Hepatocyte (in vitro differentiated cells): Measurements from ENCODE around the gene AK5. TPM values are rescaled to one million over a fixed set of nuclear protein-coding genes. Genes with fewer than 3 reads are reported as not detected.

Experiments
- DNase-seq: peaks from one replicate; pipeline ENCODE4 v3.0.0-alpha.2; 2016; ENCODE audit warnings: low spot score
- H2AFZ ChIP-seq: fragments of 200-600 bp; sonication (generic); 2 replicates; pipeline ENCODE4 v1.6.0; 2016; ENCODE audit warnings: antibody characterized with exemption, mild to moderate bottlenecking
- H3K27ac ChIP-seq: fragments of 200-600 bp; sonication (generic); 2 replicates; pipeline ENCODE4 v1.5.1; 2016; ENCODE audit warnings: mild to moderate bottlenecking
- H3K27me3 ChIP-seq: fragments of 200-600 bp; sonication (generic); 2 replicates; pipeline ENCODE4 v1.6.1; 2016
- H3K36me3 ChIP-seq: fragments of 200-600 bp; sonication (generic); replicated peaks from 2 replicates; pipeline ENCODE4 v1.5.1; 2016; ENCODE audit warnings: low read depth; ENCODE audit not compliant: insufficient read depth
- H3K4me1 ChIP-seq: fragments of 200-600 bp; sonication (generic); 2 replicates; pipeline ENCODE4 v1.5.1; 2016; ENCODE audit warnings: mild to moderate bottlenecking, moderate library complexity; ENCODE audit not compliant: insufficient read depth
- H3K4me2 ChIP-seq: fragments of 200-600 bp; sonication (generic); 2 replicates; pipeline ENCODE4 v1.6.0; 2016
- H3K4me3 ChIP-seq: fragments of 200-600 bp; sonication (generic); 2 replicates; pipeline ENCODE4 v1.5.1; 2016; ENCODE audit warnings: mild to moderate bottlenecking
- H3K79me2 ChIP-seq: fragments of 200-600 bp; sonication (generic); 2 replicates; pipeline ENCODE4 v1.6.0; 2017; ENCODE audit warnings: mild to moderate bottlenecking
- H3K9me2 ChIP-seq: fragments of 200-600 bp; sonication (generic); replicated peaks from 2 replicates; pipeline ENCODE4 v1.6.0; 2017; ENCODE audit warnings: mild to moderate bottlenecking; ENCODE audit not compliant: insufficient read depth
- H3K9me3 ChIP-seq: fragments of 200-600 bp; sonication (generic); 2 replicates; pipeline ENCODE4 v1.5.1; 2016; ENCODE audit warnings: low read depth, mild to moderate bottlenecking
- H4K20me1 ChIP-seq: fragments of 200-600 bp; sonication (generic); 2 replicates; pipeline ENCODE4 v1.6.0; 2016; ENCODE audit warnings: mild to moderate bottlenecking; ENCODE audit not compliant: insufficient read depth, poor library complexity, severe bottlenecking
- CTCF ChIP-seq: fragments of 200-600 bp; sonication (generic); IDR thresholded peaks from 2 replicates; pipeline ENCODE4 v1.5.1; 2016; ENCODE audit warnings: antibody characterized with exemption, mild to moderate bottlenecking; ENCODE audit not compliant: poor library complexity
- EZH2 ChIP-seq: fragments of 200-600 bp; sonication (generic); IDR thresholded peaks from 2 replicates; pipeline ENCODE4 v1.6.1; 2016; ENCODE audit warnings: antibody characterized with exemption, mild to moderate bottlenecking, borderline replicate concordance
- EZH2phosphoT487 ChIP-seq: fragments of 200-600 bp; sonication (generic); IDR thresholded peaks from one replicate; pipeline ENCODE4 v1.6.1; 2018; ENCODE audit warnings: antibody characterized with exemption, mild to moderate bottlenecking, low read depth, moderate library complexity; ENCODE audit not compliant: unreplicated experiment, severe bottlenecking
- WGBS: methylation state at CpG from one replicate; pipeline ENCODE4 v1.1.6; 2016; ENCODE audit warnings: low lambda C conversion rate; ENCODE audit errors: missing lambda C conversion rate; 5-methylcytosine and 5-hydroxymethylcytosine counted together
- polyA plus RNA-seq: library from polyadenylated mRNA; unstranded; fragments of >200 nt; fragmentation: Nextera tagmentation; extraction: Ambion mirVana; gene quantifications from 2 replicates; pipeline ENCODE4 v1.2.1, GENCODE V29; 2016
- total RNA-seq: library from RNA; depleted of rRNA; stranded (reverse); fragments of >200 nt; gene quantifications from 2 replicates; pipeline ENCODE4 v1.2.3, GENCODE V29; 2014

AK5 gene
- total and polyA plus RNA-seq, 2 experiments from 2014 or later, result 0.05 TPM; not detected in 1

GRCh38 chr1:77412820-77413530 is 131.2 kb downstream of the AK5 start:
- no peak for DNase-seq
- Histone ChIP-seq H3K27ac (no peak overlapping the region), H3K36me3 (no peaks in the 10 kb centered on the region), H3K79me2 (no peaks in the 10 kb centered on the region), H3K9me3 (no peaks in the 10 kb centered on the region), H3K4me2 (no peak overlapping the region), H3K27me3 (no peaks in the 10 kb centered on the region), H3K9me2 (no peaks in the 10 kb centered on the region), H4K20me1 (no peaks in the 10 kb centered on the region), H2AFZ (no peak overlapping the region), H3K4me3 (no peak overlapping the region), H3K4me1 (no peaks in the 10 kb centered on the region)
- TF ChIP-seq EZH2phosphoT487 (no peak), EZH2 (no peak), CTCF (no peak)
- 68% methylated on average over 8 of the region's 8 CpGs for WGBS

GRCh38 chr1:77413541-77414335 is 131.9 kb downstream of the AK5 start:
- TF ChIP-seq CTCF (no peak), EZH2 (no peak), EZH2phosphoT487 (no peak)
- WGBS, result 82% methylated on average over 7 of the region's 7 CpGs
- no peak for DNase-seq
- Histone ChIP-seq H3K36me3 (no peaks in the 10 kb centered on the region), H3K9me2 (no peaks in the 10 kb centered on the region), H2AFZ (no peak overlapping the region), H3K9me3 (no peaks in the 10 kb centered on the region), H3K79me2 (no peaks in the 10 kb centered on the region), H3K4me2 (no peak overlapping the region), H3K27ac (no peak overlapping the region), H3K4me3 (no peak overlapping the region), H3K4me1 (no peaks in the 10 kb centered on the region), H3K27me3 (no peaks in the 10 kb centered on the region), H4K20me1 (no peaks in the 10 kb centered on the region)

- TF ChIP-seq EZH2phosphoT487, result no peak
- no peak for TF ChIP-seq EZH2
- TF ChIP-seq CTCF, result no peak
- Histone ChIP-seq H3K27me3 (no peaks in the 10 kb centered on the region), H4K20me1 (no peaks in the 10 kb centered on the region), H3K4me2 (no peak overlapping the region), H2AFZ (no peak overlapping the region), H3K36me3 (no peaks in the 10 kb centered on the region), H3K4me1 (no peaks in the 10 kb centered on the region), H3K4me3 (no peak overlapping the region), H3K9me3 (no peaks in the 10 kb centered on the region), H3K27ac (no peak overlapping the region), H3K9me2 (no peaks in the 10 kb centered on the region), H3K79me2 (no peaks in the 10 kb centered on the region)
- 87% methylated on average over 4 of the region's 4 CpGs for WGBS
- DNase-seq, result no peak
Observed at GRCh38 chr1:77415579-77415978, 133.8 kb downstream of the AK5 start.
